ENCODE data around the gene AHDC1. TPM values are rescaled to one million over a fixed set of nuclear protein-coding genes. Genes with fewer than 3 reads are reported as not detected.

The AHDC1 gene
- total and polyA plus RNA-seq, 9 of the 15 experiments (the other 6 are each of a cell fraction or from before 2014, with no cell fraction given) = 0.21 to 36.4 (median 4.7) TPM

DNA sequence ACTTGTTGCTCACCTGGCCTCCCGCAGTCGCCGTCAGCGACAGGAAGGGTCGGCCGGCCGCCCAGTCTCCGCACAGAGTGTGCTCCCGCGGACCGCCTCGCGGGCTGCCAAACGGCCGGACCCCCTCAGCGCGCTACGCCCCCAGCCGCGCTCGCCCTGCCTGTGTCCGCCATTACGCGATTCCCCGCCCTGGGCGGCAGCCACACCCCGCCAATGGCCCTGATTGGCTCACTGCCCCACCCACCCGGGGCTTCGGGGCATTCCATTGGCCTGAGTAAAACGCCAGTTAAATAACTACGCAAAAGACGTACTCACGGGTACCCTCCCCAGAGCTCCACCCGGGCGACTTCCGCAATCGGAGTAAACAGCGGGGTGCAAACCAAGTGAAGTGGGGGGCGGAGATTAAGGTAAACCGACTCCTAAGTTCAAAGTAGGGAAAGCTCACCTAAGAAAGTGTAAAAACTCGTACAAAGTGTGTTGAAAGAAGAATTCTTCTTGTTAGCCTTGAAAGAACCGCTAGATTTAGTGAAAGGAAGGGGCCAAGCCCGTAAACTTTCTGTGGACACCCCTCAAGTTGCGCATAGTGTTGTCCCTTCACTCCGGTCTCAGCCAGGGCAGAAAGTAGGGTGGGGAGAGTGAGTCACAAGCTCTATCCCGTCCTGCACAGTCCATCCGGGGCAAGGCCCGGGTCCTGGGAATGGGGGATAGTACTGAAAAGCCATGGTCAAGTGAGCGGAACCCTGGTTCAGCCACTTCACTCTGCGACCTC is 113.8 kb downstream of the AHDC1 start, which contains the start of gene WASF2 (continued):
- TF ChIP-seq, protein P1, sequence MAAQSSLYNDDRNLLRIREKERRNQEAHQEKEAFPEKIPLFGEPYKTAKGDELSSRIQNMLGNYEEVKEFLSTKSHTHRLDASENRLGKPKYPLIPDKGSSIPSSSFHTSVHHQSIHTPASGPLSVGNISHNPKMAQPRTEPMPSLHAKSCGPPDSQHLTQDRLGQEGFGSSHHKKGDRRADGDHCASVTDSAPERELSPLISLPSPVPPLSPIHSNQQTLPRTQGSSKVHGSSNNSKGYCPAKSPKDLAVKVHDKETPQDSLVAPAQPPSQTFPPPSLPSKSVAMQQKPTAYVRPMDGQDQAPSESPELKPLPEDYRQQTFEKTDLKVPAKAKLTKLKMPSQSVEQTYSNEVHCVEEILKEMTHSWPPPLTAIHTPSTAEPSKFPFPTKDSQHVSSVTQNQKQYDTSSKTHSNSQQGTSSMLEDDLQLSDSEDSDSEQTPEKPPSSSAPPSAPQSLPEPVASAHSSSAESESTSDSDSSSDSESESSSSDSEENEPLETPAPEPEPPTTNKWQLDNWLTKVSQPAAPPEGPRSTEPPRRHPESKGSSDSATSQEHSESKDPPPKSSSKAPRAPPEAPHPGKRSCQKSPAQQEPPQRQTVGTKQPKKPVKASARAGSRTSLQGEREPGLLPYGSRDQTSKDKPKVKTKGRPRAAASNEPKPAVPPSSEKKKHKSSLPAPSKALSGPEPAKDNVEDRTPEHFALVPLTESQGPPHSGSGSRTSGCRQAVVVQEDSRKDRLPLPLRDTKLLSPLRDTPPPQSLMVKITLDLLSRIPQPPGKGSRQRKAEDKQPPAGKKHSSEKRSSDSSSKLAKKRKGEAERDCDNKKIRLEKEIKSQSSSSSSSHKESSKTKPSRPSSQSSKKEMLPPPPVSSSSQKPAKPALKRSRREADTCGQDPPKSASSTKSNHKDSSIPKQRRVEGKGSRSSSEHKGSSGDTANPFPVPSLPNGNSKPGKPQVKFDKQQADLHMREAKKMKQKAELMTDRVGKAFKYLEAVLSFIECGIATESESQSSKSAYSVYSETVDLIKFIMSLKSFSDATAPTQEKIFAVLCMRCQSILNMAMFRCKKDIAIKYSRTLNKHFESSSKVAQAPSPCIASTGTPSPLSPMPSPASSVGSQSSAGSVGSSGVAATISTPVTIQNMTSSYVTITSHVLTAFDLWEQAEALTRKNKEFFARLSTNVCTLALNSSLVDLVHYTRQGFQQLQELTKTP (IDR thresholded peaks at IDR 0.05; ENCODE audit: low read depth in 1 of 2, partially characterized antibody in 2 of 2) = peak; percentile 14 to 29
- TF ChIP-seq HEY1 (CRISPR knock-in tag; IDR thresholded peaks at IDR 0.05; ENCODE audit: borderline replicate concordance) (no peak), CBX8 (IDR thresholded peaks at IDR 0.05; ENCODE audit: borderline replicate concordance, extremely low read depth, low read depth, low read length, poor library complexity, severe bottlenecking) (no peak), NFE2 (IDR thresholded peaks at IDR 0.05; ENCODE audit: low read depth) (no peak), PPARD (CRISPR knock-in tag; IDR thresholded peaks at IDR 0.05) (no peak), PTRF (tag; IDR thresholded peaks at IDR 0.05) (no peak), ZNF274 (IDR thresholded peaks at IDR 0.05; ENCODE audit: borderline replicate concordance, low read depth, low read length) (no peak), ZNF140 (CRISPR knock-in tag; IDR thresholded peaks at IDR 0.05) (no peak), MCM3 (IDR thresholded peaks at IDR 0.05) (no peak), MED1 (CRISPR knock-in tag; IDR thresholded peaks at IDR 0.05; ENCODE audit: borderline replicate concordance) (no peak), ZKSCAN3 (CRISPR knock-in tag; IDR thresholded peaks at IDR 0.05) (no peak), ZNF445 (CRISPR knock-in tag; IDR thresholded peaks at IDR 0.05; ENCODE audit: low read depth) (no peak), ZNF695 (CRISPR knock-in tag; IDR thresholded peaks at IDR 0.05) (no peak), EP300 (IDR thresholded peaks at IDR 0.05; ENCODE audit: low read length) (peak; percentile 5), ZNF384 (IDR thresholded peaks at IDR 0.05; ENCODE audit: low read depth, low read length) (no peak), RFX5 (IDR thresholded peaks at IDR 0.05; ENCODE audit: low read depth, low read length) (no peak), BCL6 (CRISPR knock-in tag; IDR thresholded peaks at IDR 0.05) (no peak), SMARCE1 (IDR thresholded peaks at IDR 0.05) (no peak; the same call in none of the 2 replicates), NUFIP1 (IDR thresholded peaks at IDR 0.05; ENCODE audit: partially characterized antibody) (peak; percentile 98), PHB2 (IDR thresholded peaks at IDR 0.05; ENCODE audit: low read depth) (no peak), ZFP1 (CRISPR knock-in tag; IDR thresholded peaks at IDR 0.05) (no peak; the same call in 1 of the 2 replicates), ZBED1 (IDR thresholded peaks at IDR 0.05) (no peak)
- TF ChIP-seq, protein P2, sequence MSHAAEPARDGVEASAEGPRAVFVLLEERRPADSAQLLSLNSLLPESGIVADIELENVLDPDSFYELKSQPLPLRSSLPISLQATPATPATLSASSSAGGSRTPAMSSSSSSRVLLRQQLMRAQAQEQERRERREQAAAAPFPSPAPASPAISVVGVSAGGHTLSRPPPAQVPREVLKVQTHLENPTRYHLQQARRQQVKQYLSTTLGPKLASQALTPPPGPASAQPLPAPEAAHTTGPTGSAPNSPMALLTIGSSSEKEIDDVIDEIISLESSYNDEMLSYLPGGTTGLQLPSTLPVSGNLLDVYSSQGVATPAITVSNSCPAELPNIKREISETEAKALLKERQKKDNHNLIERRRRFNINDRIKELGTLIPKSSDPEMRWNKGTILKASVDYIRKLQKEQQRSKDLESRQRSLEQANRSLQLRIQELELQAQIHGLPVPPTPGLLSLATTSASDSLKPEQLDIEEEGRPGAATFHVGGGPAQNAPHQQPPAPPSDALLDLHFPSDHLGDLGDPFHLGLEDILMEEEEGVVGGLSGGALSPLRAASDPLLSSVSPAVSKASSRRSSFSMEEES (CRISPR knock-in tag; IDR thresholded peaks at IDR 0.05) = peak; percentile 19; the same call in 1 of the 2 replicates

All from K562 (cell line).